CD4-positive, alpha-beta T cell treated with Interleukin-6 for 4 hours (primary cell): ENCODE results near the gene EPB41L2.
"Not testable (repeated sequence)": the region's sequence is repeated elsewhere in the genome, so short reads cannot be mapped to it uniquely, and the experiment has no call there.

Experiments used
- DNase-seq: peaks from one replicate; pipeline ENCODE4 v3.0.0-alpha.2; 2020; ENCODE audit warnings: mixed read lengths

Gene EPB41L2

DNA sequence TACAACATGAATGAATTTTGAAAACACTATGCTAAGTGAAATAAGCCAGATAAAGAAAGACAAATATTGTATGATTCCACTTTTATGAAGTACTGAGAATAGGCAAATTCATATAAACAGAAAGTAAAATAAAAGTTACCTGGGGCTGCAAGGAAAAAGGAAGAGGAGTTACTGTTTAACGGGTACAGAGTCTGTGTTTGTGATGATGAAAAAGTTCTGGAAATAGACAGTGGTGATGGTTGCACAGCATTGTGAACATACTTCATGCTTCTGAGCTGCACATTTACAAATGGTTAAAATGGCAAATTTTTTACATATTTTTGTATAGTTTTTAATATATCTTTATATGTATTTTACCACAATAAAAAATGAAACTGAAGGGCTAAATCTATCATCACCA lies 29.4 kb downstream of the EPB41L2 start:
- DNase-seq, result no peak

DNA sequence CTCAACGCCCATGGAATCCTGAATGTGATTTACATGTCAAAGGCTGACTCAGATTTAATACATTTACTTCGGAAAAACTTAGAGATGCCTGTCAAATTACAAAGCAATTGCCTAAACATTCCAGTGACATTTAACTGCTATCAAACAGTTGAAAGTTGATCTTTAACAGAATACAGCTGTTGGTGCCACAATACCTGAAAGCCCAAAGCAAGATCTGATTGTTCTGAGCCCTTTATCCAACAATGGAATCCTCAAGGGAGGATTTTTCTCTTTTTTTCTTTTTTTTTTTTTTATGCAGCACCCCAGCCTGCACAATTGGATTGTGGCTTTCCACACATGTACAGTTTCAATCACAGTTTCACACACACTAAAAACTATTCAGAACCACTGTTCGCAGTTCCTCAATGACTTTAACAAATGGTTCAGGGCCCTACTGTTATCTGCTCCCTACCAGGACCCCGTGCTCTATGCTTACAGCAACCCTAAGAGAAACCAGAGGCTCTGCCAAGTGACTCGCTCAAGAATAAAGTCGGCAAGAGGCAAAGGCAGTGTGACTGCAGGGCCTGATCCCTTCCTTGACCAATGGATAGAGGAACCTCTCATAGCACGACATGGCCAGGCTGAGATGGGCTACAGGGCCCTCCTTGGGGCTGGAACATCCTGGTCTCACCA lies 33.3 kb downstream of the EPB41L2 start:
- DNase-seq, result no peak

DNA sequence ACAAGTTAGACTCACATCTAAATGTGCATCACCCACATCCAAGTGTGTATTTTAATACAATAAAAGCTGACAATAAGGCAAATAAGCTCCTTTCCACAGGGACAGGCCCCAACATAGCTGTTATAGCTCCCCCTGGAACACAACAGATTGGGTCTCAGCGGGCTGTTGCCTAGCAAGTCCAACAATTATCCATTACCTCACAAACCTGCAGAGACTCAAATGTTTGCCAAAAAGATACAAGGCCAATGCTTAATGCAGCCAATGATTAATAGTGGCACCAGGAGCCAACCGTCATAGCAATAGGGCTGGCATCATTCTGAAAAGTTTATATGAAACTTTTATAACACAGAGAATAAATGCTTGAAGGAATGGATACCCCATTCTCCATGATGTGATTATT lies 35.7 kb downstream of the EPB41L2 start:
- no peak for DNase-seq

DNA sequence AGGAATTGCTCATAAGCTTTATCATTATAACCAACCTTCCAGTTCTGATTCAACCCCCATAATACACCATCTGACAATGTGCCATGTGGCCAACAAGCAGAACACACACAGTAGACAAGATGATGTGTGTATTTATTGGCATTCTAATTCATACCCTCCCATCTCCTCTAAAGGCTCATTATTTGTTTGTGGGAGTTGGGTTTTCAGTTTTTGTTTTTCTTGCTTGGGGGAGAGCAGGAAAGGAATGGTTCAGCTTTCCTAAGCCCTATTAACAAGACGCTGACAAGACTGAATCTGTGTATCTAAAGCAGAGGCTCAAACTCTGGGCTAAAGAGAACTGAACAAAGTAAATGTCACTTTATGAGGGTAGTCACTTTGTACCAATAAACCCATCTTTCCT lies 36.8 kb downstream of the EPB41L2 start:
- DNase-seq, result no peak

DNA sequence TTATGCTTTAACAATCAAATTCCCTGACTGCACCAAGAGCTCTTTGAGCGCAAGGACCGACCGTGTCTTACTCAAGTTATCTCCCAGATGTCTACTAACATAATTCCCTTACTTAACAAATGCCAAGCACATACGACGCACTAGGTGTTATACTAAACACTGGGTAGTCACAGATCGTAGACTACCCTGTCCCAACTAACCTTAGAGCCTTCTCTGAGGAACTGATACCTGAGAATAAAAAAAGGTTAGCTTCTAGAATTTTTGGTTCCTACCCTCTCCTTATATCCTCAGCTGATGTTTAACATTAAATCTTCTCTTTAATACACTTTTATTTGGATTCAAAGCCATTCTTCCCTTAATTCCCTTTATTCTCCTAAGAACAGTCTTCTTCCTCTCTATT lies 38.5 kb downstream of the EPB41L2 start:
- DNase-seq, result no peak

DNA sequence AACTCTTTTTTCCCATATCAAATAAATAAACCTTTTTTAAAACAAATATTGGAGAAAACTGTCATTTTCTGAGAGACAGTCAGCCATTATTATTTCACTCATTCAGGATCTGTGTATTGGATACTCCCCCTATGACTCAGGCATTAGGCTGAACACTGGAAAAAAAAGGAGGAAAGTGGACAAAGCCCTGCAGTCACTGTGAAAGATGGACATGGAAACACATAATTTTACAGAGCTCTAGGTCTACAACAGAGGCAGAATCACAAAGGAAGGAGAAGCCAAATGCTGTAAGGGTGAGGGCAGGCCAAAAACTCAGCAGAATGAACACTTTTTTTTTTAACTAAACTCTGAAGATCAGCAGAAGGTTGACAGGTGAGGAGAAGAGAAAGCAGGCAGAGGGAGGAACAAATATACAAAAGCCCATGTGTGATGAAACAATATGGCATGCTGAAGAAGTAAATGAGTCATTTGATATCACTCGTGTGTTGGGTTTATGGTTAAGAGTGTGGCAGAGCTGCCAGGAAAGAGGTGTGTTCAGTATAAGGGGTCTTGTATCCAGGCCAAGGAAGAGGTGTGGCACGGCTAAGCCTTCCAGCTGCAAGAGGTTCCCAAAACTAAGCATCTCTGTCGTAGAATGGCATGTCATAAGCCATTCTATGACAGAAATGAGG lies 39.1 kb downstream of the EPB41L2 start:
- DNase-seq, result no peak

DNA sequence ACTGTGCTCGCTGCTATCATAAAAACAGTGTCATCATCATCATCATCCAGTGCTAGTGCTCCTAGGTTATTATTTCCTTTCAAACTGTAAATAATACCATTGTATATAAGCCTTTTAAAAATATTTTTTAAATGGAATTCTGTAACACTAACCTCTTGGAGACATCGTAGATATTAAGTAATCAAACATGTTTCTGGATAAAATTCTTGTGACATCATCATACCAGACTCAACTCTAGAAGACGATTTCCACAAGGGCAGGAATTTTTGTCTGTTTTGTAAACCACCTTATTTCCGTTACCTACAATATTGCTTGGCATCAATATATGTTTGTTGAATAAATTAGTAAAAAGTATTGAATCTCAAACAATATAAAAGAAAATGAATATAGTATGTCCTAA lies 40.4 kb downstream of the EPB41L2 start:
- no peak for DNase-seq

DNA sequence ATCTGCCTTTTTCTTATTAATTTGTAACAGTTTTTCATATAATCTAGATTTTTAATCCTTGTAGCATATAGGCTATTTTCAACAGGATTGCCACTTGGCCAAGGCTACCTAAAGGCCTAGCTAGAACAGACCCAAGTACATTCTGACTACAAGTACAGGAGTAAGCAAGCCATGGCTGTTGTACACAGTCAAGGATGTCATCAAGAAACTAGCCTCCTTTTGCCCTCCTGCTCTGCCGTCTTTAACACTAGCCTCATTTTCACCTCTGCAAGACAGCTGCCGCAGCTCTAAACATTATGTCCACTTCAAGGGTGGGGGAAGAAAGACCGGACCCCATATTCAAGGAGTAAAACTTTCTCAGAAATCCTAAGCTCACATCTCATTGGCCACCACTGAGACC lies 45.1 kb downstream of the EPB41L2 start:
- DNase-seq, result no peak

DNA sequence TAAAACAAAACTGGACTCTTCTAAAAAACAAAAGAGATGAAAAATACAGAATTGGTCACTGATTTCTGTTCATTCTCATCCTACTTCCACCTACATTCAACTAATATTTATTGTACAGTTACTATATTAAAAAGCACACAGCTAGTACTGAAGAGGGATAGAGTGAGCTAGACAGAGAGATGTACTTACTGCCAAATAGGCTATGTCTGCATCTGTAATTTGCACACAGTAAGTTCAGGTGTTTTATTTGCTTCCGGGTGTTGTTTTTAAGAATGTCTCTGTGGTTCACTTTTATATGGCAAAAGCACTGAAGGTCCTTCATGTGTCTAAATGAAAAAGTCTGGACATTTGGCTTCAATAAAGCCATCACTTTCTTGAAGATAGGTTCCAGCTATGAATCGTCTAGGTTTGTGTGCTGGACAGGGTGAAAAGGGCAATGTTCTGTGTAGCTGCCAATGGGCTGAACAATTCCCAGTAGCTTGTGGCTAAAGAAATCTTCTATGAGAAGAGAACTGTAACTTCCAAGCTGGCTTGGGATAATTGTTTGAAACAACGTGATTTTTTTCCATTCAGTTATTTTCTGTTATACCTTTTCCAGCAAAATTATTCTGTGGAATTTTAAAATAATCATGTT lies 47.3 kb downstream of the EPB41L2 start:
- DNase-seq, result no peak

DNA sequence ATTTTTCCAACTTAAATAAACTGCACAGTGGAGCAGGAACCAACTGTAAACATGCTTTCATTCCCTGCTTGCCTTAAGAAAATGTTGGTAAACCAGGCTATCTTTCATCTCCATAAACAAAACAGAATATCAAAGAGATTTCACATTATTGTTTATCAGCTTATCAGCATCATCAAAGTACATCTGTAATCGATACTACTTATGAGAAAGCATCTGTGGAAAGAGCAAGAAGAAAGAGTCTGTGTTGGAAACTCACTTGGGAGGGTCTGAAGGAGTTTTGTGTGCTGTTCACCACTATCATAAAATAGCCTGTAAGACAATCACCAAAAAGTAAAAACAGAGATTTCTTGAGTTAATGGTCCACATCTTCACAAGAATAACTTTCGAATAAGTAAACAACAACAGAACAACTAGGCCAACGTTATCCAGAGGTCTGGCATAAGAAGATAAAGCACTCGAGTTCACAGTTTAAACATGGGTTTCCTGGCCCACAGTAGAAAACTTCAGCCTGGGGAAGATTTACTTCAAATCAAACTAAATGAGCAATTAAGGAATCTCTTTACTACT lies 47.9 kb downstream of the EPB41L2 start:
- no peak for DNase-seq

DNA sequence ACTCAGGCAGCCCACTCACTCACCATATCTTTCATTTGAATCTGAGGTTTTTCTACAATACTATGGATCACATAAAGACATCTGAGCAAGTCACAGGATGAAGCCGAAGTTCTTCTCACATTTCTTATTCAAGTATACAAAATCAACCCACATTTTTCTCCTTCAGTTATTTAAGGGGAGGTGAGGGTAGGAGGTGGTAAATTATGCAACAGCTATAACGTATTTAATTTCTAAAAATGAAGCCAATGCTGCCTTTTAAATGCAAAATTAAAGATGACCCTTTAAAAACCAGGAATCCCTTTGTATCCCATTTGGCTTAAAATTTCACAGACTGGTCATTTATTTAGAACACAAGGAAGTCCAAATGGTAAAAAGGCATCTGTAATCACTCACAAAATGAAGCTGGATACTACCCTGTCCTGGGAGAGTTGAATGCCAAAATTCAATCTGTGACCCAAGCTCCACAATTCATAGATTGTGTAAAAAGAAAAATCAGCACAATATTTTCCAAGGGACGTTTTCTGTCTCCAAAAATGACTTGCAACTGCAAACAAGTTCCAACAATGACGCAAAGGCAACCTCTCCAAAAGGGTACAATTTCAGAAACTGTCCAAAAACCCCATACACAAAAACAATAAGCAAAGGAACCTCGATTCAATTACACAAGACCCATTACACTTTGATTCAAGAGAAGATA lies 48.8 kb downstream of the EPB41L2 start:
- no peak for DNase-seq

DNA sequence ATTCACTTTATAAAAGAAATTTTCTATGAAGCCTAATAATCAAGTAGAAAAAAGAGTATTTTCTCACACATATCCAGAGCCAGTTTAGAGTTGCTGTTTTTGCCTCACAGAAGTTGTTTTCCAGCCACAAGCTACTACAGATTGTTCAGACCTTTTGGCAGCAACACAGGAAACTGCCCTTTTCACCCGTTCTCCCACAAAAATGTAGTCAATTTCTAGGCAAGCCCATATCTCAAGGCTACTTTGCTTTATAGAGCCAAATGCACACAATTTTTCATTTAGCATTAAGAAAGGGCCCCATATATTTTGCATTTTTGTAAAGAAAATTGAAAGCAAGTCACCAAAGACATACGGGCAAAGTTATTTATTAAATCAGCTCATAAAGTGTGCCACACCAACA lies 49.5 kb downstream of the EPB41L2 start:
- no peak for DNase-seq

DNA sequence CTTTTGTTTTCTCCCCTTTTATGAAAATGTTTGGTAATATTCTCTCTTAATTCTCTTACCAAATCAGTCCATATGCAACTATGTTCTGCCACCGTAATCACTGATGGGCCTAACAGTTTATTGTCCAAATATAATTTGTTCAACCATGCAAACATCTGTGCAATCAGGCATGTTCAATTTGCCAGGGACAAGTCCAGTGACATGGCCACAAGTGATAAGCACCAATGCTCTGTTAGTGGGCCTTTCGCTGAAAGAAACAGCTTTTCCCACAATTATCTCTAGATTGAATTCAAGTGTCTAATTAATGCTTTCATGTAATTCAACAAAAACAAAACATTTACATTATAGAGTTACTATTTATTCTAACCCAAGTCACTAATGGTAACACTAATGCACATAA lies 53.3 kb downstream of the EPB41L2 start:
- no peak for DNase-seq

DNA sequence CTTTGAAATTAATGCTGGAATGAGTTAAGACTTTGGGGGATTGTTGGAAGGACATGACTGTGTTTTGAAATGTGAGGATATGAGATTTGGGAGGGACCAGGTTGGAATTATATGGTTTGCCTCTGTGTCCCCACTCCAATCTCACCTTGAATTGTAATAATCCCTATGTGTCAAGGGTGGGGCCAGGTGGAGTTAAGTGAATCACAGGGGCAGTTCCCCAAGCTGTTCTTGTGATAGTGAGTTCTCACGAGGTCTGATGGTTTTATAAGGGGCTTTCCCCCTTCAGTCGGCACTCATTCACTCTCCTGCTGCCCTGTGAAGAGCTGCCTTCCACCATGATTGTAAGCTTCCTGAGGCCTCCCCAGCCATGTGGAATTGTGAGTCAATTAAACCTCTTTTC lies 54.1 kb downstream of the EPB41L2 start:
- not testable (repeated sequence) for DNase-seq

DNA sequence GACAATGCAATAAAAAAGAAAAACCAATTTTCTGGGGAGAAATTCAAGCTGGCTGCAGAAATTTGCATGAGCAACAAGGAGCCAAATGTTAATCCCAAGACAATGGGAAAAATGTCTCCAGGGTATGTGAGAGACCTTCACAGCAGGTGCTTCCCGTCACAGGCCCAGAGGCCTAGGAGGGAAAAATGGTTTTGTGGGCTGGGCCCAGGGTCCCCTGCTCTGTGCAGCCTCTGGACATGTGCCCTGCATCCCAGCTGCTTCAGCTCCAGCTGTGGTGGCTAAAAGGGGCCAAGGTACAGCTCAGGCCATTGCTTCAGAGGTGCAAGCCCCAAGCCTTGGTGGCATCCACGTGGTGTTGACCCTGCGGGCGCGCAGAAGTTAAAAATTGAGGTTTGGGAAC lies 55.1 kb downstream of the EPB41L2 start:
- not testable (repeated sequence) for DNase-seq

DNA sequence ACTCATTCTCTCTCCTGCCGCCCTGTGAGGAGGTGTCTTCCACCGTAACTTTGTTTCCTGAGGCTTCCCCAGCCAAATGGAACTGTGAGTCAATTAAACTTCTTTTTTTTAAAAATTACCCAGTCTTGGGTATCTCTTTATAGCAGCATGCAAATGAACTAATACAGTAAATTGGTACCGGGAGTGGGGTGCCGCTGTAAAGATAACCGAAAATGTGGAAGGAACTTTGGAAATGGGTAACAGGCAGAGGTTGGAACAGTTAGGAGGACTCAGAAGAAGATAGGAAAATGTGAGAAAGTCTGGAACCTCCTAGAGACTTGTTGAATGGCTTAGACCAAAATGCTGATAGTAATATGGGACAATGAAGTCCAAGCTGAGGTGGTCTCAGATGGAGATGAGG lies 55.8 kb downstream of the EPB41L2 start:
- no peak for DNase-seq

DNA sequence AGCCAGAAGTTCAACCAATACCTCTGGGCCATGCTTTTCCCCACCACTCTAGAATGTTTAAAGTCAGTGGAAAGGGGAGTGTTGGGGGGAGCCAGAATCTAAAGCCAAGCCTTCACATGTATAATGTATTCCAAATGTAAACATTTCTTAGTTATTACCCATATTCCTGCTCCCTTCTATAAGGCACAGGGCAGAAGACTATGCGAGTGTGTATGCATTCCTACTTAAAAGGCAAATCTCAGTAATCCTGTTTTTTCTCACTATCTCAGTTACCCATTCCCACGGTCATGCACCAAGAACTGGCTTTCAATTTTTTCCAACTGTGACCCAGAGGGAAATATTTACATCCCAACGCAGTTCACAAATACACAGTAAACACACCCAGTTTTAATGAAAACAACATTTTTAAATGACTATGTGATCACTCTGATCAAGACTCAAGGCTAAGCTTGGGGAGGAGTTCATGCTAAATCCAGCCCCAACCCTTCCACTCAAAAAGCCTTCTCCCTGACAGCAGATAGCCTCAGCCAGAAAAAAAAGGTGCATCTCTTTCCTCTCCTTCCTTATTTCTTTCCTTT lies 57.5 kb downstream of the EPB41L2 start:
- no peak for DNase-seq

DNA sequence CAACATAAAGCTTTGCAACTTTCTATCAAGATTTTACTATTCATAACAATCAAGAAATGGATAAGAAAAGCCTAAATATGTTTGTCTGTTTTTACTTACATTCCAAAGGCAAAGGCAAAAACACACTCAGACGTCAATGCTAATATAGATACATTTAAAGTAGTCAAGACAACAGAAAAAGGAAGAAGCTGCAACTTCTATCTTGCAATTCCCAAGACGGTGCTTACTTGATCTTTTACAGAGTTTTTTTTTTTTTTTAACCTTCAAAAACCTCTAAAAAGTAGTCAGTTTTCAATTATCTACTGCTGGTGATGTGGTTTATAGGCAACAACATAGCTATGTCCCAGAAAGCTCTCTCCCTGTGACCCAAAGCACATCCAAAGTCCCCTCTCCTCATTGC lies 58.1 kb downstream of the EPB41L2 start:
- DNase-seq, result no peak

DNA sequence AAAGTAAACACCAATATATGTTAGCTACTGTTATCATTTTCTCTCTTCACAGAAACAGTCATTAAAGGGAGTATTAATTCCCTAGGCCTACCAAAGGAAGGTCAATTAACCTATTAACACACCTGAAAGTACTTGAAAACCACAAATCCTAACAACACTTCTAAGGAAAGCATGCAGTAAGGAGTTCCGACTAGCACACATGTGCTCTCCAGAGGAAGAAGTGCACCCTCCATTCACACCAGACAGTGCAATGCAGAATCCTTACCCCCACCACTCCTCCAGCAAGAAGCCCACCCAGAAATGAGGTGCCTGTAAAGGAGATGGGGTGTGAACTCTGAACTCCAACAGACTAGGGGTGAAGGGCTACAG lies 58.7 kb downstream of the EPB41L2 start:
- DNase-seq, result no peak

DNA sequence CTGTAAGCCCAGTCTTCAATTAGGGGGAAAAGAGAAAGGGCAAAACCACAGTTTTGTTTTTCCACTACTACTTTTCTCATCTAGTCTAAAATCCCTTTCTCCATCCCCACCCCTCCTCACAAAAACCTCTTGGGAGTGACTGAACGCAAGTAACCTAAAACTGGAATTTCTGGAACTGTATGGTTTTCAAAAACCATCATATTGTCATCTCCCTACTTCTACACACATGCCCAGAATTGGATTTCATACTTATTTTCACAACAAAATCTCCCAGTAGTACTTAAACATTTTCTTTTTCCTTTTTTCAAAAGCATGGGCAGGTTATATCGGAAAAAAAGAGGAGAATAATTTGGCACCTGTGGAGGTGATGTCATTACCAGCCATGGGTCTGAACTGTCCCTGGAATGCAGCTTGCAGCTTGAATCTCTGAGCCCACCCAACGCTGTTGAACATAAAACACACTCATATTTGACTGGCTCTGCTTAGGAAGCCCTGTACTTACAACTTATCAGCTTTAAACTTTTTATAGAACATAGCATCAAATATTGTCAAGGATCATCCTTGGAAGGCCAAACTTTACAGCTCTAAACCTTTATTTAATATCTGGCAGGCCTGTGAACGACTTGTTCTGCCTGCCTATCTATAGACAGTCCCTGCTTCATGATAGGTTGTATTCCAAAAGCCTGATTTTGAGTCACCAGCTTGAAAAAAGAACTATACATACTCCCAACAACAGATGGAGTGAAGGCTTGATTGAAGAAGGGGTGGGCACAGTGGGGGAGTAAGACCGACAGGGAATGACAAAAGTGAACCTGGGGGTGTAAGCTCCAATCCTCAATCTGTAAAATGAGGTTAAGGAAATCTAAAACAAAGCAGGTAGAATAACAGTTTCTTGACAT lies 59.3 kb downstream of the EPB41L2 start:
- DNase-seq, result no peak

DNA sequence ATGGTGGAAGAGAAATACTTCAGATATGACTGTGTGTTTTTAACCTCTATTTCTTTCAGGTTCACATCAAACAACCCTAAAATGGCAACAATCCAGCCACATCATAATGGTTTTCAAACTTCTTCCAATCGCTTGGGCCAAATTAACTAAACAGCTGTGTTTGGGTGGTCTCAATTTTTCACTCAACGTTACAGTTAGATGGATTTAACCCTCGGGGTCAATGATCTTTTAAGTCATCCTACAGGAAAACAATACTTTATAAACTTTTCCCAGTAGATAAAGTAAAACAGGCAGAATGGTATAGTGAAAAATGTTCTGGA lies 60.4 kb downstream of the EPB41L2 start:
- no peak for DNase-seq

DNA sequence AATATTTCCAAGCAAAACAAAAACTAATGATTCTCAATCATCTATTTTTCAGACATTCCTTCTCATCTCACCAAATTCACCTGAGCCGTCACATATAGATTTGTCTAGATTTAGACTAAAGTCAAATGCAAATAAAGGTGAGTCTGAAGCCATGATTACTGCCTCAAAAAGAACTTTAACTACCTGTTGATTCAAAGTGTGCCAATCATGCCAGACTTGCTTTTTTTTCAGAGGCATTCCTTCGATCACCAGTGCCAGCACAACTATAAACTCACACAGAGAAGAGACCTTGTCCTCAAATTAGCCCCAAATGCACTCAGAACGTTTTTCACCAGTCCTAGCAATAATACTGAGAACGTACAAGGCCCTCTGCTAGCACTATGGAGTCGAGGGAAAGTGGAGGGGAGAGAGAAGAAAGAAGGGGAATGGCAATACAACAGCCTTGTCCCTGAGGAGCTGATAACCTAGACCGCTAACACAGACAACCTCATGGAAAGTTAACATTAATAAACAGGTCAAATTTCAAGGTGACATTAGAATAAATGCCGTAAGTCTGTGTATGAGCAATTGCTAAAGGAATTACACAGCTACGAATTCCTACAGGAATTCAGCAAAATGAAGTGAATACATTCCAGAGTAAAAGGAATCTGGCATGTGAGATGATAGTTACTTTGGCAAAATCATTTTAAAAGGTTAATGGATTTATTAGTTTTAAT lies 60.9 kb downstream of the EPB41L2 start:
- DNase-seq, result no peak
